Chondrocyte (in vitro differentiated cells): ENCODE measurements around the gene TPGS1. TPM values are rescaled to one million over a fixed set of nuclear protein-coding genes. Genes with fewer than 3 reads are reported as not detected.

Experiments
- DNase-seq: peaks from one replicate; pipeline ENCODE4 v3.0.0; 2021; ENCODE audit warnings: mixed read lengths, low spot score
- H3K27ac Mint-ChIP-seq: one replicate; pipeline ENCODE4 v1.8.0; 2021; ENCODE audit warnings: mild to moderate bottlenecking, moderate library complexity, mixed read lengths; ENCODE audit not compliant: unreplicated experiment
- H3K27me3 Mint-ChIP-seq: 2 replicates; pipeline ENCODE4 v1.8.0; 2021; ENCODE audit warnings: low read depth, mixed read lengths
- H3K36me3 Mint-ChIP-seq: 2 replicates; pipeline ENCODE4 v1.8.0; 2021; ENCODE audit warnings: low read depth, mixed read lengths
- H3K4me1 Mint-ChIP-seq: 2 replicates; pipeline ENCODE4 v1.8.0; 2021; ENCODE audit warnings: low read depth, mild to moderate bottlenecking, mixed read lengths
- H3K4me3 Mint-ChIP-seq: one replicate; pipeline ENCODE4 v1.8.0; 2021; ENCODE audit warnings: mild to moderate bottlenecking, moderate library complexity, mixed read lengths; ENCODE audit not compliant: unreplicated experiment
- H3K9me3 Mint-ChIP-seq: 2 replicates; pipeline ENCODE4 v1.8.0; 2021; ENCODE audit warnings: low read depth, mixed read lengths
- CTCF ChIP-seq: fragments of 200-600 bp; sonication (generic); IDR thresholded peaks from 2 replicates; pipeline ENCODE4 v1.5.0; 2021; ENCODE audit warnings: antibody characterized with exemption, mild to moderate bottlenecking, moderate library complexity
- total RNA-seq: library from RNA; stranded (reverse); gene quantifications from 3 replicates; pipeline ENCODE4 v1.2.1, GENCODE V29; 2021

TPGS1 gene
- total RNA-seq, 1 donor from 2014 or later, result 22.6 TPM

GRCh38 chr19:538641-539428 lies 31.5 kb downstream of the TPGS1 start:
- Mint-ChIP-seq H3K36me3 (peaks cover 11% of the 10 kb centered on the region), H3K27me3 (no peaks in the 10 kb centered on the region), H3K27ac (no peak overlapping the region), H3K4me1 (peaks cover 8% of the 10 kb centered on the region), H3K4me3 (no peak overlapping the region), H3K9me3 (no peaks in the 10 kb centered on the region)
- DNase-seq, result no peak
- TF ChIP-seq CTCF, result no peak

GRCh38 chr19:539429-540030 lies 32.2 kb downstream of the TPGS1 start:
- peaks cover 11% of the 10 kb centered on the region for H3K36me3 Mint-ChIP-seq
- DNase-seq, result no peak
- no peaks in the 10 kb centered on the region for H3K27me3 Mint-ChIP-seq
- peaks cover 4% of the 10 kb centered on the region for H3K4me1 Mint-ChIP-seq
- H3K9me3 Mint-ChIP-seq, result no peaks in the 10 kb centered on the region
- TF ChIP-seq CTCF, result no peak
- no peak overlapping the region for H3K4me3 Mint-ChIP-seq
- no peak overlapping the region for H3K27ac Mint-ChIP-seq

GRCh38 chr19:540867-541637 lies 33.8 kb downstream of the TPGS1 start:
- no peak overlapping the region for H3K27ac Mint-ChIP-seq

GRCh38 chr19:541699-542098 lies 34.4 kb downstream of the TPGS1 start:
- H3K4me1 Mint-ChIP-seq, result no peaks in the 10 kb centered on the region
- H3K27me3 Mint-ChIP-seq, result no peaks in the 10 kb centered on the region
- no peak overlapping the region for H3K4me3 Mint-ChIP-seq
- H3K27ac Mint-ChIP-seq, result no peak overlapping the region
- peaks cover 10% of the 10 kb centered on the region for H3K36me3 Mint-ChIP-seq
- no peak for DNase-seq
- no peak for TF ChIP-seq CTCF
- H3K9me3 Mint-ChIP-seq, result no peaks in the 10 kb centered on the region

More at GRCh38 chr19:540867-541637, 33.8 kb downstream of the TPGS1 start:
- TF ChIP-seq CTCF, result no peak
- H3K27me3 Mint-ChIP-seq, result no peaks in the 10 kb centered on the region
- H3K9me3 Mint-ChIP-seq, result no peaks in the 10 kb centered on the region
- H3K4me3 Mint-ChIP-seq, result no peak overlapping the region
- no peak for DNase-seq
- peaks cover 11% of the 10 kb centered on the region for H3K36me3 Mint-ChIP-seq
- H3K4me1 Mint-ChIP-seq, result no peaks in the 10 kb centered on the region

- H3K4me1 Mint-ChIP-seq, result no peaks in the 10 kb centered on the region
- TF ChIP-seq CTCF, result no peak
- H3K9me3 Mint-ChIP-seq, result no peaks in the 10 kb centered on the region
- no peaks in the 10 kb centered on the region for H3K27me3 Mint-ChIP-seq
- H3K27ac Mint-ChIP-seq, result no peak overlapping the region
- H3K4me3 Mint-ChIP-seq, result no peak overlapping the region
- H3K36me3 Mint-ChIP-seq, result peaks cover 10% of the 10 kb centered on the region
- no peak for DNase-seq
These were observed 35.0 kb downstream of the TPGS1 start for GRCh38 chr19:542173-542866.
